Measurements from ENCODE around the gene ANKRD11.

- TF ChIP-seq CTCF (IDR thresholded peaks at IDR 0.05) (no peak), POLR2AphosphoS5 (IDR thresholded peaks at IDR 0.05) (no peak)
These were observed 172.5 kb downstream of the ANKRD11 start for GRCh38 chr16:89317729-89318429.
